GM12878 (cell line): Measurements from ENCODE around the gene TGDS.

Source experiments
- CBFB ChIP-seq: IDR thresholded peaks from 2 replicates; pipeline ENCODE4 v1.6.1; 2016; ENCODE audit warnings: antibody characterized with exemption, low read depth
- CEBPB ChIP-seq, 2 experiments: fragments of 150-350 bp in 1 of 2; IDR thresholded peaks; 2 replicates each; pipeline ENCODE4 v1.6.1; 2012 to 2014; ENCODE audit warnings: low read depth in 2 of 2, low read length in 2 of 2, borderline replicate concordance in 1 of 2, inconsistent platforms in 1 of 2
- EP300 ChIP-seq, 2 experiments: fragments of 150-350 bp in 1 of 2; IDR thresholded peaks; 2 replicates each; pipeline ENCODE4 v1.6.1; 2011 to 2012; ENCODE audit warnings: low read depth in 2 of 2, low read length in 2 of 2, borderline replicate concordance in 1 of 2, improper control_type of control experiment in 1 of 2, inconsistent platforms in 1 of 2; ENCODE audit not compliant: control insufficient read depth in 1 of 2
- MAX ChIP-seq: IDR thresholded peaks from 2 replicates; pipeline ENCODE4 v1.6.1; 2012; ENCODE audit warnings: low read depth, low read length, improper control_type of control experiment
- PBX3 ChIP-seq: IDR thresholded peaks from 2 replicates; pipeline ENCODE4 v1.6.1; 2011; ENCODE audit warnings: mild to moderate bottlenecking, low read depth, low read length, moderate library complexity; ENCODE audit not compliant: insufficient replicate concordance

- TF ChIP-seq MAX (no peak), CEBPB (IDR thresholded peaks at IDR 0.05; ENCODE audit: borderline replicate concordance in 1 of 2, low read depth in 2 of 2, low read length in 2 of 2) (no peak), CBFB (no peak), PBX3 (no peak), EP300 (IDR thresholded peaks at IDR 0.05; ENCODE audit: borderline replicate concordance in 1 of 2, control insufficient read depth in 1 of 2, low read depth in 2 of 2, low read length in 2 of 2) (no peak)
Observed at GRCh38 chr13:94610475-94610874, 14.5 kb upstream of the TGDS start.
